Lower leg skin (tissue), 3 donors: Measurements from ENCODE around the gene JMJD6.

ENCODE experiments used
- CTCF ChIP-seq, 3 donors: fragments of 450-650 bp; IDR thresholded peaks; one replicate each; pipeline ENCODE4 v1.5.1; 2016; ENCODE audit warnings: antibody characterized with exemption in 3 of 3, mild to moderate bottlenecking in 3 of 3, moderate library complexity in 2 of 3
- POLR2A ChIP-seq, 2 donors: fragments of 450-650 bp; IDR thresholded peaks; one replicate each; pipeline ENCODE4 v1.6.1; 2016 to 2017; ENCODE audit warnings: antibody characterized with exemption in 2 of 2, mild to moderate bottlenecking in 1 of 2, moderate library complexity in 1 of 2

GRCh38 chr17:76688165-76688622 is 38.2 kb downstream of the JMJD6 start:
- TF ChIP-seq CTCF (IDR thresholded peaks at IDR 0.05) (no peak), POLR2A (IDR thresholded peaks at IDR 0.05) (no peak)
